ENCODE data around the gene H6PD.

H6PD gene, protein sequence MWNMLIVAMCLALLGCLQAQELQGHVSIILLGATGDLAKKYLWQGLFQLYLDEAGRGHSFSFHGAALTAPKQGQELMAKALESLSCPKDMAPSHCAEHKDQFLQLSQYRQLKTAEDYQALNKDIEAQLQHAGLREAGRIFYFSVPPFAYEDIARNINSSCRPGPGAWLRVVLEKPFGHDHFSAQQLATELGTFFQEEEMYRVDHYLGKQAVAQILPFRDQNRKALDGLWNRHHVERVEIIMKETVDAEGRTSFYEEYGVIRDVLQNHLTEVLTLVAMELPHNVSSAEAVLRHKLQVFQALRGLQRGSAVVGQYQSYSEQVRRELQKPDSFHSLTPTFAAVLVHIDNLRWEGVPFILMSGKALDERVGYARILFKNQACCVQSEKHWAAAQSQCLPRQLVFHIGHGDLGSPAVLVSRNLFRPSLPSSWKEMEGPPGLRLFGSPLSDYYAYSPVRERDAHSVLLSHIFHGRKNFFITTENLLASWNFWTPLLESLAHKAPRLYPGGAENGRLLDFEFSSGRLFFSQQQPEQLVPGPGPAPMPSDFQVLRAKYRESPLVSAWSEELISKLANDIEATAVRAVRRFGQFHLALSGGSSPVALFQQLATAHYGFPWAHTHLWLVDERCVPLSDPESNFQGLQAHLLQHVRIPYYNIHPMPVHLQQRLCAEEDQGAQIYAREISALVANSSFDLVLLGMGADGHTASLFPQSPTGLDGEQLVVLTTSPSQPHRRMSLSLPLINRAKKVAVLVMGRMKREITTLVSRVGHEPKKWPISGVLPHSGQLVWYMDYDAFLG

GRCh38 chr1:9234223-9235095 lies at the start of gene H6PD:
H6PD (plus strand) TSS chr1:9234774; CDS start chr1:9244935, 10,161 bp downstream.
- in situ Hi-C loops (cut with MboI; ENCODE audit: low sequenced_read_pairs), result no loop called here

- in situ Hi-C loops (cut with MboI; ENCODE audit: low sequenced_read_pairs), result no loop called here
These were observed 48.3 kb upstream of the H6PD start for GRCh38 chr1:9186082-9186859.

GRCh38 chr1:9187004-9187403 lies 47.6 kb upstream of the H6PD start:
- in situ Hi-C loops (cut with MboI; ENCODE audit: low sequenced_read_pairs), result no loop called here

- in situ Hi-C loops (cut with MboI; ENCODE audit: low sequenced_read_pairs), result no loop called here
These were observed 44.3 kb upstream of the H6PD start for GRCh38 chr1:9190234-9190633.

DNA sequence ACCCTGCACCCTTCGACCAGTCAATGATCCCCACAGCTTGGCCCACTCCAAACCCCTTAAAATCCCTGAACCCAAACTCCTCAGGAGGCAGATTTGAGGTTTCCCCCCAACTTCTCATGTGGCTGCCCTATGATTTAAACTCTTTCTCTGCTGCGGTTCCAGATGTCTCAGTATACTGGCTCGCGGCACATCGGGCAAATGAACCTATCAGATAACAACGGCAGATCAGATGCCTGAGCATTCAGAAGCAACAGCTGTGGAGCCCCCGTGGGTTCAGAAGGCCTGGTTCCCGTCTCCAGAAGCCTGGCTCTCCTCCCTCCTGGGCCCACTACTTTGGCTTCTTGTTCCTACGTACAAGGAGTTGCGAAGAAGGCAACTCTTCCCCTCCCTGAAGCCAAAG lies 43.3 kb upstream of the H6PD start:
- in situ Hi-C loops (cut with MboI; ENCODE audit: low sequenced_read_pairs), result no loop called here

DNA sequence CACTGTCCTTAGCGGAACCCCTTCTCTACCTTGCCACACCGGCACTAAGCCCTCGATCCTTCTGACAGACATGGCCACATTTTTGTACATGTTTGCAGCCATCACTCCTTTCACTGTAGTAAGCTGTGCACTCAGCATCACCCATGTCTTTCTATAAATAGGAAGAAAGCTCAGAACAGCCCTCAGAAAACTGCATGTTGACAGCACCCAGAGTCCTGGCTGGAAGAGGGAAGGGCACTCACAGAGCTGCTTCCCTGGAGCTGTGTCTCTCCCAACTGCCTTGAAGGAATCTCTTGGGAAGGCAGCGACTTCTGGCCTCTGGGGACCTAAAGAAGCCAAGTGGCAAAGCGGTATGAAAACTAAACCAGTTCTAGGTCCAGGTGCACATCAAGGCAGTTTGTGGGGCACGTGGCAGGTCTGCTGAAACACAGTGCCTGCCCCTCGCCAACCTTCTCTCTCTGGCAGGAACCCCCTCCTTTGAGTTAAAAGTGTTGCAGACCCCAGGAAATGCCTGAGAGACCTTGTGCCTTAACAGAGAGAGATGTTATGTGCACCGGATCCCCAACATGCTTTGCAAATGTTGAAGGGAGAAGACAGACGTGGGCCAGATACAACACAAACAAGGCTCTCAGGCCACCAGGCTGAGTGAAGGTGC lies 41.9 kb upstream of the H6PD start:
- in situ Hi-C loops (cut with MboI; ENCODE audit: low sequenced_read_pairs), result no loop called here

- in situ Hi-C loops (cut with MboI; ENCODE audit: low sequenced_read_pairs), result no loop called here
These were observed 41.3 kb upstream of the H6PD start for GRCh38 chr1:9193233-9193625.

DNA sequence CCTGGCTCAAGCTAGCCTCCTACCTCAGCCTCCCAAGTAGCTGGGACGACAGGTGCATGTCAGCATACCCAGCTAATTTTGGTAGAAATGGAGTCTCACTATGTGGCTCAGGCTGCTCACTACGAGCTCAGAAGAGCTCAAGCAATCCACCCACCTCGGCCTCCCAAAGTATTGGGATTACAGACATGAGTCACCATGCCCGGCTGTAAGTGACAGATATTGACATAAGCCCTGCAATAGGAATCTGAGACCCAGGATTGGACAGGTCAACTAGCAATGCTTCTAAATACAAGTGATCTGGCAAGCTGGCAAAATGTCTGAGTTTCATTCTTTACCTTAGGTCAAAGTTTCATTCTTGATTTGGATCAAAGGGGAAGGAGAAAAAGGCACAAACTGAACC lies 40.5 kb upstream of the H6PD start:
- in situ Hi-C loops (cut with MboI; ENCODE audit: low sequenced_read_pairs), result no loop called here

DNA sequence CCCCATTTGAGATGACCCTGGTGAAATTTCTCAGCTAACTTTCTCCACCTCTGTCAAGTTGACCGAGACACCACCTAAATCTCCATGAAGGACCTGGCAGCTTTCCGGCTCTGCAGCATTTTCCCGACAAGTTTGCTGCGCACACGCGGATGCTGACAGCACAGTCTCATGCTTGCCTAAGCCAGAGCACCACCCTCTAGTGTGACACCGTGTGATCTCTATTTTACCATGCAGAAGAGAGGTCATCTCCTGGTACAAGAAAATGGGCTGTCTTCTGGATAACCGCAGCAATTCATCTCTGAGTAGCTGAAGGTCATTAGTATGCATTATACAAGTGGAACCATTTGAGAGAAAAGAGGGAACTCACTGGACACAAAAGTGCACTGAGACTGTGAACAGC lies 38.9 kb upstream of the H6PD start:
- in situ Hi-C loops (cut with MboI; ENCODE audit: low sequenced_read_pairs), result no loop called here

- in situ Hi-C loops (cut with MboI; ENCODE audit: low sequenced_read_pairs), result no loop called here
These were observed 38.2 kb upstream of the H6PD start for GRCh38 chr1:9196129-9197040.

DNA sequence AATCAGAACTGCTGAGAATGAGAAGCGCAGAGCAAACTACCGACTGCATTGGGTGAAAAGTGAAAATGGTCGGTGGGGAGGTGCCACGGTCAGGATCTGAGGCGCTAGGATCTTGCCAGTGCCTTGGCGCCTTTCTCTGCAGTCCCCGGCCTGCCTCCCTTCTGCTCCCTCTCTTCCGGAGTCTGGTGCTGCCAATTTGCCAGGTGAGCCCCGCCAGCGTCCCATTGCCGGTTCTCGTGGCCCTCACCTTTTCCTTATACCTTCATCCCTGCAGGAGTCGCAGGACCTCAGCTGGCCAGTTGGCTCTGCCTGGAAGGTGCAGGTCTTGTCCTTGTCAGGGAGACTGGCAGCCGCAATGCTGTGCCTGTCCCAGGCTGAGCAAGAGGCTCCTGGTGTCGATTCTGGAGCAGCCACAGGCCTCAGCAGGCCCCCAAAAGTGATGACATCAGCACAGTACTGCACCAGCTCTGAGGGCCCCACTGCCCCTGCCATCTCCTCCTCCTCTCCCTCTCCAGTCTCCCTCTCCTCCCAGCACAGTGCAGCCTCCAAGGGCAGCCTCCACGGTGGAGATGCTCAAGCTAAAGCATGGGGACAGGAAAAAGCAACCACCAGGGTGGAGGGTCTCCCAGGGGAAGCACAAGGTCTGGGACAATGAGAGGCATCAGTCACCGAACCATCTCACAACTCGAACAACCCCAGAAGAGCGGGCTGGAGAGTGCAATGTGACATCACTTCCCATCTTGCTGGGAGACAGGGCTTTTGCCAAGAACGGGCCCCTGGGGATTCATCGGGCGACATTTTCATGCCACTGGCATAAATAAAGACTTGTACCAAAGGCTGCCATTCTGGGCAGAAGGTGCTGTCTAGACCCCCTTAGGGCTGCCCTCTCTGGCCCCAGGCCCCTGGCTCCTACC lies 37.1 kb upstream of the H6PD start:
- in situ Hi-C loops (cut with MboI; ENCODE audit: low sequenced_read_pairs), result no loop called here

- in situ Hi-C loops (cut with MboI; ENCODE audit: low sequenced_read_pairs), result no loop called here
These were observed 35.8 kb upstream of the H6PD start for GRCh38 chr1:9198538-9199361.

DNA sequence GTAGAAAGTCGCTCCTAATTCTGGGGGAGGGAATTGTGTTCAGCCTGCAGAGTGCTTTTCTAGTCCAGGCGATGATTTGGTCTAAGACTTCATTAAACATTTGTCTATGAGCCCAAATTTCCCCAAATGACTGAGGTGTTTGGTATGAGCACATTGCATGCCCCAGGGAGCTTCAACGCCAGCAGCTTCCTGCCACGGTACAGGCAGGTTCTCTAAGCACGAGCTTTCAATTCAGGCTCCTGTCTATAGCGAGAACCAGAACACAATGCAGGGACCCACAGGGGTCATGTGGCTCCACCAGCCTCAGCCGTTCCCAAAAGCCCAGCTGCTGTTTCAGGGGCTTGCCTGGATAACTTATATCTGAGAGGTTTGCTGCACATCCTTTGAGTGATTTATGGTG lies 34.1 kb upstream of the H6PD start:
- in situ Hi-C loops (cut with MboI; ENCODE audit: low sequenced_read_pairs), result no loop called here

DNA sequence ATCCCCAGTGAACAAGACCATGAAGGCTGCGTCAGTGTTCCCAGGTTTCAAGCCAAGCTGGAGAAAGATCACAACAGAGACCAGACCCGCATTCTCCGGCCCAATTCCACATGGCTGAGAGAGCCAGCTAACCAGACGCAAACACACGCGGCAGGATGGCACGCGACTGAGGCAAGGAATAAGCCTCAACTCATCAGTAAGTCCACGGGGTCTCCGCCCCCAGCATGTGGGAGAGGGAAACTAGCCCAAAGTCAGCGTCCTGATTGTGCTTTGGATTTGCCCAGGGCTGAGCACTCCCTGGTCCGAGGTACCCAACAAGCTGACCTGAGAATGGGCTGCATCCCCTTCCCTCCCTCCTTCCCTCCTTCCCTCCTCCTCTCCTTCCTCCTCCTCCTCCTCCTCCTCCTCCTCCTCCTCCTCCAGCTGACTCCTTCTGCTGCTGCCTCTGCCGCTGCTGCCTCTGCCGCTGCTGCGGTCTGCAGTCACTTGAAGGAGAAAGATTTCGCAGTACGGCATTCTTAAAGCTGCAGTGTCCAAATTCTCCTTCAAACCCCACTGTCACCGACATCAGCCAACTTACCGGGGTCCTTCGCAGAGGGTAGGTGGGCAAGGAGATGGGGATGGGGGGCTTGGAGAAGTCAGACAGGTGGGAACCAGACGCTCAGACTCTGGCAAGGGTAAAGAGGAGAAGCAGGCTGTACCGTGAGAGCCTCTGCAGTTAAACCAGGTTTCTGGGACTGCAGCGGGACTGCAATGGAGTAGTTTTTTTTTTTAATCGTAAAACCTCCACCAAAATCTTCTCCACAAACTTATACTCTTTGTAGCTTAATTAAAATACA lies 33.0 kb upstream of the H6PD start:
- in situ Hi-C loops (cut with MboI; ENCODE audit: low sequenced_read_pairs), result no loop called here

- in situ Hi-C loops (cut with MboI; ENCODE audit: low sequenced_read_pairs), result no loop called here
These were observed 32.2 kb upstream of the H6PD start for GRCh38 chr1:9202240-9202870.

DNA sequence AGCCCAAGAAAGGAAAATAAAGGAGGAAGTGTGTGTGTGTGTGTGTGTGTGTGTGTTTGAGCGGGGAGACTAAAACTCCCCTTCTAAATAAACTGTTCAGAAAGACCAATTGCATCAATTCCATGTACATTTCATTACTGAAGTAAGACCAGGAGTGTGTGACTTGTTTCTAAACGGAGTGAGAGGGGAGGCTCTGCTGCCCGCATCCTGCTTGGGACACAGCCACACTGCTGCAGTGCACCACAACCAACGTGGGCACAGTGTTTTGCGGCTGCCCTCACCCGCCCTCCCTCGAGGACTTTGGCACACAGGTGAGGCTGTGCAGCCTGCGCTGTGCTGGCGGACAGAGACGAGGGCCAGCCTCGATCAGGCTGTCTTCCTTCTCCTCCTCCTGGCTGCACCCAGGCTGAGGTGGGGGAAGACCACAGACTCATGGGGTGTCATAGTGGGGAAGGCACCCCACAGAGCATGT lies 31.0 kb upstream of the H6PD start:
- in situ Hi-C loops (cut with MboI; ENCODE audit: low sequenced_read_pairs), result no loop called here

All from HL-60/S4 treated with retinoic acid at 250 ng/mL for 4 days and 3 days (cell line).